Skeletal muscle satellite cell (primary cell): Measurements from ENCODE around the gene NDUFAF2.
A peak's percentile ranks its signal among the peaks of the same experiment; 100 is the strongest.
"Not testable (repeated sequence)": the region's sequence is repeated elsewhere in the genome, so short reads cannot be mapped to it uniquely, and the experiment has no call there.

Experiments
- H3K27me3 ChIP-seq: 2 replicates; pipeline ENCODE4 v1.7.0; 2013; ENCODE audit warnings: low read length; ENCODE audit not compliant: control insufficient read depth, insufficient read depth
- H3K36me3 ChIP-seq: 2 replicates; pipeline ENCODE4 v1.7.0; 2013; ENCODE audit warnings: mild to moderate bottlenecking, control low read depth, low read length; ENCODE audit not compliant: insufficient read depth
- H3K4me1 ChIP-seq: 2 replicates; pipeline ENCODE4 v1.7.0; 2013; ENCODE audit warnings: low read length; ENCODE audit not compliant: control insufficient read depth, insufficient read depth
- H3K4me2 ChIP-seq: 2 replicates; pipeline ENCODE4 v1.7.0; 2013; ENCODE audit warnings: mild to moderate bottlenecking, low read length
- H3K4me3 ChIP-seq: 2 replicates; pipeline ENCODE4 v1.7.0; 2013; ENCODE audit warnings: low read length
- H3K9ac ChIP-seq: 2 replicates; pipeline ENCODE4 v1.7.0; 2013; ENCODE audit warnings: mild to moderate bottlenecking, low read depth, low read length, moderate library complexity
- H3K9me3 ChIP-seq: replicated peaks from 2 replicates; pipeline ENCODE4 v1.7.0; 2013; ENCODE audit warnings: mild to moderate bottlenecking, control low read depth, low read length

NDUFAF2 gene

DNA sequence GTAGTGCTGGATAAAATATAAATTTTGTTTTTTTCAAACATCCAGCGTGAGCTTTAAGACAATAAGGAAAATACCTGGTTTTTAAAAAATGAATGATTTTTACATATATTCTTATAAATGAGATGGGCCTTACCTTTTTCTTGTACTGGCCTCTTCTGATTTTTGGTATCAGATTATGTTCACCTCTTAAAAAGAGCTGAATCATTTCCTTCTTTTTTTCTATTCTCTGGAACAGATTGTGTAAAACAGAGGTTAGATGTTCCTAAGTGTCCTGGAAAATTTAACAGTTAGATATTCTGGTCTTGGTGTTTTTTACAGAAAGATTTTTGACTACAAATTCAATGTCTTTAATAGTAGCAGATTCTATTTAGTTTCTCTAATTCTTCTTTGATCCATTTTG, 74.6 kb downstream of the NDUFAF2 start:
- H3K4me3 ChIP-seq = no peak overlapping the region
- no peak overlapping the region for H3K4me2 ChIP-seq
- H3K36me3 ChIP-seq = no peaks in the 10 kb centered on the region
- no peak overlapping the region for H3K9ac ChIP-seq
- no peaks in the 10 kb centered on the region for H3K27me3 ChIP-seq
- H3K4me1 ChIP-seq = peaks cover 21% of the 10 kb centered on the region
- no peaks in the 10 kb centered on the region for H3K9me3 ChIP-seq

DNA sequence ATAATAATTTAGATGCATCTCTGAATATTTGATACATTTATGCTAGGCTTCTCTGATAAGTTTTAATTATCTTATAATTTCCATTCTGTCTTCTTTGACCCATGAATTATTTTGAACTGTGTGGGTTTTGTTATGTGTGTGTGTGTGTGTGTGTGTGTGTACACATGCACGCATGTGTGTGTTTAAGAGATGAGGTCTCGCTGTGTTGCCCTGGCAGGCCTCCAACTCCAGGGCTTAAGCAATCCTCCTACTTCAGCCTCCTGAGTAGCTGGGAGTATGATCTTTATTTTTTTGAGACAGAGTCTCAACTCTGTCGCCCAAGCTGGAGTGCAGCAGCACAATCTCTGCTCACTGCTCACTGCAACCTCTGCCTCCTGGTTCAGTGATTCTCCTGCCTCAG, 75.4 kb downstream of the NDUFAF2 start:
- H3K4me2 ChIP-seq = no peak overlapping the region
- H3K4me1 ChIP-seq = peaks cover 21% of the 10 kb centered on the region
- H3K4me3 ChIP-seq = no peak overlapping the region
- H3K27me3 ChIP-seq = no peaks in the 10 kb centered on the region
- no peaks in the 10 kb centered on the region for H3K36me3 ChIP-seq
- H3K9ac ChIP-seq = no peak overlapping the region
- H3K9me3 ChIP-seq = no peaks in the 10 kb centered on the region

DNA sequence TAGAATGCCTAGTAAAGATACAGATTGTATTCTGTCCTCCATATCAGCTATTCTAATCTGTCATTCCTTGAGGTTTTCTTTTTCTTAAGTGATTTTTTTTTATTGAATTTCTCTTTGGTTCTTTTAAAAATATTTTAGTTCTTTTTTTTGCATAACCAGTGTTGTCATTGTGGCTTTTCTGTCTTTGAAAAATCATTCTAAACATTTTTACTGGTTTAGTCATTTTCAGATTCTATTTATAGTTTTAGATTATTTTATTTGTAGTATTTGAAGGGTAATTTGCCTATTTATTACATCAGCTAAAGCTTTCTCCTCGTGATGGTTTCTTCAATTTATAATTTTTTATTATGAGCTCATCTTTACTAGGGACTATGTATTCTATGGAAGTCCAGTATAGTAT, 78.1 kb downstream of the NDUFAF2 start:
- Histone ChIP-seq H3K27me3 (no peaks in the 10 kb centered on the region), H3K4me1 (peaks cover 17% of the 10 kb centered on the region), H3K9me3 (no peaks in the 10 kb centered on the region)

DNA sequence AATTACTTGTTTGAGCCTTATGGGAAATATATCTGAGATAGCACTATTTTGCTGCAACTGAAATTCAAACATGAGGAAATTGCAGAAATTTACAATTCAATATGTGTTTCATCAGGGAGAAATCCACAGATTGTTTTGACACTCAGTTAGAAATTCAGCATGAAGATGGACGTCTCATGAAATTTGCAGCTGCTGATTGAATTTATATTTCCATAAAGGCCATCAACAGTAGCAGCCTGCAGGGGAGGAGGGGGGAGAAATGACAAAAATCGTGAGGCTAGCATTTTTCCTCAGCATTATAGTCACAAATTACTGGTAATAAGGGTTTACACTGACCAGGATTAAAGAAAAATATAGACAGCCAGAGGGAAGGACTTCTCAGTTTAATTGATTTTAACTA, 81.0 kb downstream of the NDUFAF2 start:
- no peak overlapping the region for H3K4me2 ChIP-seq
- H3K4me3 ChIP-seq = no peak overlapping the region
- no peaks in the 10 kb centered on the region for H3K27me3 ChIP-seq
- H3K4me1 ChIP-seq = peaks cover 16% of the 10 kb centered on the region
- no peaks in the 10 kb centered on the region for H3K36me3 ChIP-seq
- no peaks in the 10 kb centered on the region for H3K9me3 ChIP-seq
- H3K9ac ChIP-seq = no peak overlapping the region

More for the DNA sequence above, 78.1 kb downstream of the NDUFAF2 start:
- no peak overlapping the region for H3K4me3 ChIP-seq
- H3K4me2 ChIP-seq = no peak overlapping the region
- no peak overlapping the region for H3K9ac ChIP-seq
- no peaks in the 10 kb centered on the region for H3K36me3 ChIP-seq

DNA sequence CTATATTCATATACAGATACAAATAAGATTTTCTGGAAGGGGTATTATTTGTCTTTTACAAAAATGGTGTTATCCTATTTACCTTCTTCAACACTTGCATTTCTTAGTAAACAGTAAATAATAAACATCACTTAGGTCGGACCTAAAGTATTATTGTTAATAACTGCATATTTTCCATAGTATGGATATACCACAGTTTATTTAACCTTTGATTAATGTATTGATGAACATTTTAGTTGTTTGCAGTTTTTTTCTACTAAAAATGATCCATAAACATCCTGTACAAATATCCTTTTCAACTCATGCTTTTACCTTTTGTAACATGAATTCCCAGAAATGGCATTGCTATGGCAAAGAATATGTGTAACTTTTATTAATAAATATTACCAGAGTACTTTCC, 83.4 kb downstream of the NDUFAF2 start:
- no peak overlapping the region for H3K4me3 ChIP-seq
- no peaks in the 10 kb centered on the region for H3K27me3 ChIP-seq
- no peaks in the 10 kb centered on the region for H3K36me3 ChIP-seq
- H3K4me1 ChIP-seq = peaks cover 6% of the 10 kb centered on the region
- H3K9me3 ChIP-seq = no peaks in the 10 kb centered on the region
- H3K4me2 ChIP-seq = no peak overlapping the region
- H3K9ac ChIP-seq = no peak overlapping the region

DNA sequence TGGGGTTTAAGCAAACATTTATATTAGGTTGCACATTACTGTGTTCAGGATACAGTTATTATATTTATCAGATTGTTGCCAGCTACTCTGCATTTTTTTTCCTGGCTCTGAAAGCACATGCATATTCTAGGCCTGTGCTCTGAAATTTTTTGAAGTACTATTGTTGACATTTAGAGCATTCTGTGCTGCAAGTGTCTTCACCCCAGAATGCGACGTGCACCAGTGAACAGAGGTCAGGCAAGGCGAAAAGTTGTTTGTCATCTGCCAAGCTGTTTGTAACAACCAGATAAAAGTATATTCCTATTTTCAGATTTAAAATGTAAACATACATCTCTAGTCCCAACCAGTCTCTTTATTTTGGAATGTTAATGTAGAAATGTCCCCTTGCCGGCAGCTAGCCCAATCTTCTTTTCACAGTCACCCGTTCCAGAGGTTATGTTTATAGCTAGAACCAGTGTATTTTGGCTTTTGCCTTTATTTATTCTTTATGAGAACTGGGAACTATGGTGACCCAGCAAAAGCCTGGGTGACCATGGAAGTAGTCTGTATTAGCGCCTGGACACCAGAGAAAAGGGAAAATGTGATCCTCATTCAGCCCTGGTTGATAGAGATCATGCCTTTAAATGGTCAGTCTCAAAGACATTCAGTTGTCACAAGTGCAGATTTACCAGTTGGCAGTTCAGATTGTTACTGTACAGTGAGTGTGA, 84.6 kb downstream of the NDUFAF2 start:
- H3K4me1 ChIP-seq = peaks cover 6% of the 10 kb centered on the region
- no peak overlapping the region for H3K4me3 ChIP-seq
- peak overlapping the region; percentile 3 for H3K4me2 ChIP-seq
- H3K9ac ChIP-seq = no peak overlapping the region
- H3K36me3 ChIP-seq = no peaks in the 10 kb centered on the region
- no peaks in the 10 kb centered on the region for H3K27me3 ChIP-seq
- H3K9me3 ChIP-seq = no peaks in the 10 kb centered on the region

DNA sequence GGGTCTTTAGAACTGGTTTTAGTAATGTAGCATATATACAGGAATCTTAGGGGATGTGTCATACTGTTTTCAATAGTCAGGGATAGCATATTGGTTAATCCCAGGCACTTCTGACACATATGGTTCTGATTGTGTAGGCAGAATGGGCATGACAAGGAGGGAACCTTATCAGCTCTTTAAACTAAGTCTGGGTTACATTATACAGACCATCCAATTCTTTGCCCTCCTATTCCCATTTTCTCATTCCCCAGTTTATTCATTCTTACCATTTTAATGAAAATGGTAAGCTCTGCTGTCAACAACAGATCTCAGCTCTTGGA, 85.1 kb downstream of the NDUFAF2 start:
- H3K9ac ChIP-seq = no peak overlapping the region
- no peaks in the 10 kb centered on the region for H3K36me3 ChIP-seq
- H3K27me3 ChIP-seq = no peaks in the 10 kb centered on the region
- H3K4me3 ChIP-seq = no peak overlapping the region
- H3K4me1 ChIP-seq = peaks cover 6% of the 10 kb centered on the region
- no peaks in the 10 kb centered on the region for H3K9me3 ChIP-seq
- H3K4me2 ChIP-seq = no peak overlapping the region

DNA sequence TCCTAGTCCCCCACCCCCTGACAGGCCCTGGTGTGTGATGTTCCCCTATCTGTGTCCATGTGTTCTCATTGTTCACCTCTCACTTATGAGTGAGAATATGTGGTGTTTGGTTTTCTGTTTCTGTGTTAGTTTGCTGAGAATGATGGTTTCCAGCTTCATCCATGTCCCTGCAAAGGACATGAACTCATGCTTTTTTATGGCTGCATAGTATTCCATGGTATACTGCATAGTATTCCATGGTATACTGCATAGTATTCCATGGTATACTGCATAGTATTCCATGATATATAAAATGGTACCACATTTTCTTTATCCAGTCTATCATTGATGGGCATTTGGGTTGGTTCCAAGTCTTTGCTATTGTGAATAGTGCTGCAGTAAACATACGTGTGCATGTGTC, 86.3 kb downstream of the NDUFAF2 start:
- H3K36me3 ChIP-seq, H3K27me3 ChIP-seq, H3K4me3 ChIP-seq, H3K9ac ChIP-seq, H3K4me2 ChIP-seq, H3K9me3 ChIP-seq, H3K4me1 ChIP-seq: not testable (repeated sequence)

DNA sequence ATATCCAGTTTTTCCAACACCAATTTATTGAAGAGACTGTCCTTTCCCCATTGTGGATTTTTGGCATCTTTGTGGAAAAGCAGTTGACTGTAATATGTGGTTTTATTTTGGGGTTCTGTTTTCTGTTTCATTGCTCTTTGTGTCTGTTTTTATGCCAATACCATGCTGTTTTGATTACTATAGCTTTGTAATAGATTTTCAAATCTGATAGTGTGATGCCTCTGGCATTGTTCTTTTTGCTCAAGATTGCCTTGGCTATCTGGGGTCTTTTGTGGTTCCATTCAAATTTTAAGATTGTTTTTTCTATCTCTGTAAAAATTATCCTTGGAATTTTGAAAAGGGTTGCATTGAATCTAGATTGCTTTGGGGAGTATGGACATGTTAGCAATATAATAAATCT, 99.5 kb downstream of the NDUFAF2 start:
- Histone ChIP-seq H3K9ac (no peak overlapping the region), H3K27me3 (no peaks in the 10 kb centered on the region), H3K36me3 (no peaks in the 10 kb centered on the region), H3K4me1 (peaks cover 13% of the 10 kb centered on the region), H3K9me3 (no peaks in the 10 kb centered on the region), H3K4me2 (no peak overlapping the region), H3K4me3 (no peak overlapping the region)

DNA sequence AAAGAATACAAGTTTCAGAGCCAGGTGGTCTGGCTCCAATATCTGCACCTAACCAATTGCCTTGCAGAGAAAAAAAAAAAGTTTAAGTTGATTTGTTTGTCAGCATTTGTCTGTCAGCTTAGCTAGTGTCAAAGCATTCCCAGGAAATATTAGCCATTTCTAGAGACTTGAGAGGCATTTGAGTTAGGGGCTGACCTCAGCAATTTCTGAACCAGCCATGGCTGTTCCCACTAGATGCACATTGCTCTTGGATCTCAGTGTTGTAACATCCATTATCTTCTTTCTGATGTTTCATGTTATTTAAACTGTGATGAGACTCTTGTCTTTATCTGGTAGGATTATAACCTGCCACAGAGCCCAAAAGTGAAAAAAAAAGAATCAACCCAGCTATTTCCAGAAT, 102.3 kb downstream of the NDUFAF2 start:
- H3K4me3 ChIP-seq = no peak overlapping the region

DNA sequence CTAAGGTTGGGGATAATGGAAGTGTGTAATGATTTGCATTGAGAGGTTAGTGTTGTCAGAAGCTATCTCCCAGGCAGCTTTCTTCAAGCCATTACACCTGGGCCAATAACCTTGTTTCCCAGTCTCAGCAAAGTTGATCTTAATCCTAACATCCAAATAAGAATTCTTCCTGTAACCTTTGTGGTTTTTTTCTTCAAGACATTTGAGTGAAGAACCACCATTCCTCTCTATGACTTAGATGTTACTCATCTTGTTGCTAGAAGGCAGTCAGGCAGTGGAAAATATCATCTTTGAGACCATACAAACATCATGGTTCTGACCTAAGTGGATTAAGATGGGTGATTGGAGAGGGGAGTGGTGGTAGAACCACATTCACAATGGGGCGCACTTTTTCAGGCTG, 103.5 kb downstream of the NDUFAF2 start:
- Histone ChIP-seq H3K4me3 (no peak overlapping the region), H3K9me3 (no peaks in the 10 kb centered on the region)

More for the DNA sequence above, 102.3 kb downstream of the NDUFAF2 start:
- Histone ChIP-seq H3K4me1 (peaks cover 32% of the 10 kb centered on the region), H3K4me2 (no peak overlapping the region), H3K9ac (no peak overlapping the region), H3K36me3 (no peaks in the 10 kb centered on the region), H3K9me3 (no peaks in the 10 kb centered on the region), H3K27me3 (no peaks in the 10 kb centered on the region)

DNA sequence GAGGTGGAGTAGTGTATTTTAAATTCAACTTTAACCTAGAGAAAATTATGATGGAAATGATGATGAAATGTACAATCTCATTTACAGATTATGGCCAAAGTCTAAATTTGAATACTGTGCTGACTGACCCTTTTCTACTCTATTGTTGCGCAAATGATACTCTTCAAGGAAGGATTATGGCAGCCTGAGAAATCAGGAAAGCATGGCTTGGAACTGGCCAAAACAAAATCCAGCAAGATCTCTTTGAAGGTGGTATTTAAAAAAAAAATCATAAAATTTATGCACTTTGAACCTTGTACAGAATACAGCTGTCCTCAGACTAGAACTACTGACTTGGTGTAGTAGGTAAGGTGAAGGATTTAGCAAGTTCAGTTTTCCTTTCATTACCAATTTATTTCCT, 105.3 kb downstream of the NDUFAF2 start:
- peaks cover 50% of the 10 kb centered on the region for H3K4me1 ChIP-seq
- no peaks in the 10 kb centered on the region for H3K36me3 ChIP-seq
- H3K27me3 ChIP-seq = no peaks in the 10 kb centered on the region
- no peak overlapping the region for H3K9ac ChIP-seq
- no peaks in the 10 kb centered on the region for H3K9me3 ChIP-seq
- H3K4me2 ChIP-seq = no peak overlapping the region
- H3K4me3 ChIP-seq = no peak overlapping the region

More for the DNA sequence above, 103.5 kb downstream of the NDUFAF2 start:
- H3K27me3 ChIP-seq = no peaks in the 10 kb centered on the region
- H3K4me1 ChIP-seq = peaks cover 42% of the 10 kb centered on the region
- no peak overlapping the region for H3K9ac ChIP-seq
- H3K36me3 ChIP-seq = no peaks in the 10 kb centered on the region
- H3K4me2 ChIP-seq = peak overlapping the region; percentile 43
